Endothelial cell of umbilical vein (primary cell): Measurements from ENCODE around the gene KIF20B. TPM values are rescaled to one million over a fixed set of nuclear protein-coding genes. Genes with fewer than 3 reads are reported as not detected.
A peak's percentile ranks its signal among the peaks of the same experiment; 100 is the strongest.

Experiments used
- BruUV-seq: library from RNA; stranded (reverse); fragments of 400-500 nt; replicated peaks from 2 replicates; lab custom pipeline; 2021; lab: Mats Ljungman, UMichigan
- CTCF ChIA-PET: fragments of 300-600, 350-600 bp; sonication (Branson Sonifier 250); formaldehyde crosslinking; loops from one replicate; lab custom pipeline; 2021; ENCODE audit warnings: antibody characterized with exemption, inconsistent platforms; lab: Charles Lee
- POLR2A ChIA-PET: fragments of 300-600, 350-600 bp; sonication (Branson Sonifier 250); formaldehyde crosslinking; loops from one replicate; lab custom pipeline; 2021; ENCODE audit warnings: antibody characterized with exemption, inconsistent platforms; lab: Charles Lee
- DNase-seq: peaks from one replicate; pipeline ENCODE4 v3.0.0-alpha.2; 2011; ENCODE audit warnings: low read depth, low spot score
- FAIRE-seq: peaks from 2 replicates; lab custom pipeline; 2011; peaks lifted over from hg19 to GRCh38; lab: Jason Lieb, UNC
- H2AFZ ChIP-seq: 2 replicates; pipeline ENCODE4 v1.6.0; 2012; ENCODE audit warnings: low read depth, low read length, control low read depth, inconsistent platforms
- H3K27ac ChIP-seq: 2 replicates; pipeline ENCODE4 v1.5.1; 2011; ENCODE audit warnings: low read depth, mild to moderate bottlenecking, control low read depth, low read length, moderate library complexity; ENCODE audit not compliant: insufficient read depth
- H3K27me3 ChIP-seq, 2 experiments: 2 replicates each; pipeline versions ENCODE4 v1.6.0 to v1.6.1; 2011; ENCODE audit warnings: low read length in 2 of 2, mixed read lengths in 1 of 2; ENCODE audit not compliant: control insufficient read depth in 2 of 2, insufficient read depth in 2 of 2
- H3K36me3 ChIP-seq, 2 experiments: 2 replicates in 1 of 2; 3 replicates in 1 of 2; pipeline ENCODE4 v1.5.1; 2011; ENCODE audit warnings: low read length in 2 of 2, mild to moderate bottlenecking in 1 of 2, moderate library complexity in 1 of 2; ENCODE audit not compliant: control insufficient read depth in 2 of 2, insufficient read depth in 2 of 2; ENCODE audit errors: extremely low read depth in 1 of 2
- H3K4me1 ChIP-seq: 3 replicates; pipeline ENCODE4 v1.5.1; 2011; ENCODE audit warnings: mild to moderate bottlenecking, low read length; ENCODE audit not compliant: control insufficient read depth, insufficient read depth; ENCODE audit errors: extremely low read depth
- H3K4me2 ChIP-seq: 2 replicates; pipeline ENCODE4 v1.6.1; 2011; ENCODE audit warnings: low read length, control low read depth, mixed read lengths; ENCODE audit not compliant: insufficient read depth
- H3K4me3 ChIP-seq, 3 experiments: fragments of 200-600 bp in 1 of 3; sonication (generic), shearing (Covaris generic) in 1 of 3; replicated peaks in 1 of 3; 2 replicates each; pipeline ENCODE4 v1.5.1; 2011 to 2016; ENCODE audit warnings: control low read depth in 3 of 3, low read length in 3 of 3, mild to moderate bottlenecking in 2 of 3, inconsistent platforms in 1 of 3, low read depth in 1 of 3, moderate library complexity in 1 of 3; ENCODE audit not compliant: insufficient read depth in 1 of 3
- H3K79me2 ChIP-seq: 2 replicates; pipeline ENCODE4 v1.6.0; 2012; ENCODE audit warnings: low read length, inconsistent platforms; ENCODE audit not compliant: control insufficient read depth, insufficient read depth
- H3K9ac ChIP-seq: replicated peaks from 2 replicates; pipeline ENCODE3; 2011; ENCODE audit warnings: low read length, control low read depth; ENCODE audit not compliant: insufficient read depth; ENCODE audit errors: extremely low read depth
- H3K9me1 ChIP-seq: replicated peaks from 3 replicates; pipeline ENCODE4 v1.6.0; 2011; ENCODE audit warnings: mild to moderate bottlenecking, low read length; ENCODE audit not compliant: control insufficient read depth, insufficient read depth; ENCODE audit errors: extremely low read depth
- H3K9me3 ChIP-seq: replicated peaks from 2 replicates; pipeline ENCODE4 v1.5.1; 2012; ENCODE audit warnings: low read length, inconsistent platforms; ENCODE audit not compliant: control insufficient read depth, insufficient read depth
- H4K20me1 ChIP-seq: replicated peaks from 2 replicates; pipeline ENCODE3; 2011; ENCODE audit warnings: mild to moderate bottlenecking, low read length; ENCODE audit not compliant: control insufficient read depth, insufficient read depth; ENCODE audit errors: extremely low read depth
- CTCF ChIP-seq, 2 donors: IDR thresholded peaks; 1 replicate in 1 of 2; 2 replicates in 1 of 2; pipeline ENCODE4 v1.5.1; 2011; ENCODE audit warnings: low read length in 2 of 2, mild to moderate bottlenecking in 2 of 2, moderate library complexity in 2 of 2, control low read depth in 1 of 2, inconsistent platforms in 1 of 2, low read depth in 1 of 2; ENCODE audit not compliant: insufficient read depth in 1 of 2; ENCODE audit errors: extremely low read depth in 1 of 2
- EZH2 ChIP-seq: IDR thresholded peaks from 2 replicates; pipeline ENCODE4 v1.6.1; 2012; ENCODE audit warnings: borderline replicate concordance, low read depth, mild to moderate bottlenecking, moderate library complexity, low read length, inconsistent platforms; ENCODE audit not compliant: severe bottlenecking
- FOS ChIP-seq: IDR thresholded peaks from 2 replicates; pipeline ENCODE4 v1.6.1; 2011; ENCODE audit warnings: mild to moderate bottlenecking, low read length, moderate library complexity, borderline replicate concordance; ENCODE audit not compliant: insufficient read depth
- GATA2 ChIP-seq: IDR thresholded peaks from 2 replicates; pipeline ENCODE4 v1.7.0; 2011; ENCODE audit warnings: low read depth, mild to moderate bottlenecking, moderate library complexity, mixed read lengths, low read length; ENCODE audit not compliant: insufficient read length, insufficient read depth
- JUN ChIP-seq: IDR thresholded peaks from 2 replicates; pipeline ENCODE4 v1.6.1; 2011; ENCODE audit warnings: borderline replicate concordance, low read depth; ENCODE audit not compliant: insufficient read length, insufficient read depth
- MYC ChIP-seq: IDR thresholded peaks from one replicate; pipeline ENCODE4 v1.6.1; 2011; ENCODE audit warnings: mild to moderate bottlenecking, low read depth, low read length
- POLR2A ChIP-seq: IDR thresholded peaks from 2 replicates; pipeline ENCODE4 v1.6.1; 2012; ENCODE audit warnings: low read depth, mild to moderate bottlenecking, control low read depth, low read length
- POLR2AphosphoS5 ChIP-seq: IDR thresholded peaks from 2 replicates; pipeline ENCODE4 v1.6.1; 2012; ENCODE audit warnings: low read depth, mild to moderate bottlenecking, control low read depth, low read length, moderate library complexity; ENCODE audit not compliant: insufficient read depth
- dilution Hi-C: fragments of 300-500 bp; cut with MboI; formaldehyde crosslinking; loops from one replicate; pipeline ENCODE4 v1.15.0; 2019; ENCODE audit warnings: low sequenced_read_pairs; ENCODE audit not compliant: extremely low pct_ligation_motif_present
- intact Hi-C: fragments of 100-400 bp; cut with micrococcal nuclease; formaldehyde crosslinking; loops from one replicate; pipeline ENCODE4 v1.10.0; 2022
- polyA plus RNA-seq, 4 experiments: library from polyadenylated mRNA; depleted of rRNA in 3 of 4; stranded (reverse) in 3 of 4; unstranded in 1 of 4; fragments of >200 nt; gene quantifications; 2 replicates each; pipeline versions ENCODE4 v1.2.1 to v1.2.3, GENCODE V29; 2011 to 2012; ENCODE audit warnings: missing spikeins in 1 of 4
- total RNA-seq: library from RNA; stranded (reverse); gene quantifications from 2 replicates; pipeline ENCODE4 v1.2.3, GENCODE V29; 2021
- TF ChIP-seq, protein P1 (sequence below): IDR thresholded peaks from 2 replicates; pipeline ENCODE4 v1.6.1; 2011; ENCODE audit not compliant: insufficient read depth, insufficient read length

Gene KIF20B
- total and polyA plus RNA-seq, 2 donors (not counting 3 experiments of a cell fraction or from before 2014, with no cell fraction given), result 2.6 to 39.7 TPM

GRCh38 chr10:89706011-89706410 lies 4.6 kb downstream of the KIF20B start:
- H3K4me2 ChIP-seq, result no peak overlapping the region
- no peak overlapping the region for H3K27ac ChIP-seq
- dilution Hi-C loops, result no loop called here
- no peaks in the 10 kb centered on the region for H3K27me3 ChIP-seq
- peaks cover 0 to 4% of the 10 kb centered on the region in 2 experiments for H3K36me3 ChIP-seq
- ChIA-PET CTCF (no interaction called here), POLR2A (no interaction called here)
- peak overlapping the region; percentile 30 for H2AFZ ChIP-seq
- H3K9me1 ChIP-seq, result no peaks in the 10 kb centered on the region
- DNase-seq, result peak; percentile 51
- intact Hi-C loops, result loop anchor here (10.0 kb wide), 1 partner anchor 431 kb away; no protein-coding TSS in a partner anchor
- H3K79me2 ChIP-seq, result peaks cover 94% of the 10 kb centered on the region
- FAIRE-seq, result no peak
- H4K20me1 ChIP-seq, result no peaks in the 10 kb centered on the region
- no peak overlapping the region for H3K9ac ChIP-seq
- BruUV-seq, result no TSS peak
- peaks cover 13% of the 10 kb centered on the region for H3K4me1 ChIP-seq
- no peaks in the 10 kb centered on the region for H3K9me3 ChIP-seq
- no peak for TF ChIP-seq JUN
- TF ChIP-seq CTCF (IDR thresholded peaks at IDR 0.05; ENCODE audit: extremely low read depth in 1 of 2, insufficient read depth in 1 of 2, low read depth in 1 of 2, low read length in 2 of 2), result no peak
- no peak for TF ChIP-seq POLR2AphosphoS5
- no peak for TF ChIP-seq FOS
- TF ChIP-seq, protein P1, sequence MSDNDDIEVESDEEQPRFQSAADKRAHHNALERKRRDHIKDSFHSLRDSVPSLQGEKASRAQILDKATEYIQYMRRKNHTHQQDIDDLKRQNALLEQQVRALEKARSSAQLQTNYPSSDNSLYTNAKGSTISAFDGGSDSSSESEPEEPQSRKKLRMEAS, result no peak
- no peak for TF ChIP-seq EZH2
- TF ChIP-seq POLR2A, result no peak
- TF ChIP-seq MYC, result no peak
- no peak for TF ChIP-seq GATA2
- no peak overlapping the region for H3K4me3 ChIP-seq
